PC-3 (cell line): ENCODE data around the gene CHAF1B. TPM values are rescaled to one million over a fixed set of nuclear protein-coding genes. Genes with fewer than 3 reads are reported as not detected.
A peak's percentile ranks its signal among the peaks of the same experiment; 100 is the strongest.

Experiments
- ATAC-seq: fragments of 200-7000 bp; cut with Tn5 transposase; 2 replicates; pipeline ENCODE4 v1.9.1; 2020; ENCODE audit warnings: mild to moderate bottlenecking, moderate library complexity
- BruUV-seq: library from RNA; stranded (reverse); fragments of 400-500 nt; replicated peaks from 2 replicates; lab custom pipeline; 2021; lab: Mats Ljungman, UMichigan
- CTCF ChIA-PET: fragments of 300-600 bp; sonication (Branson Sonifier 250); formaldehyde crosslinking; loops from one replicate; lab custom pipeline; 2022; ENCODE audit warnings: antibody characterized with exemption; lab: Charles Lee
- POLR2A ChIA-PET: fragments of 300-600 bp; sonication (Branson Sonifier 250); formaldehyde crosslinking; loops from one replicate; lab custom pipeline; 2022; ENCODE audit warnings: antibody characterized with exemption; ENCODE audit not compliant: unreplicated experiment; lab: Charles Lee
- DNase-seq: peaks from one replicate; pipeline ENCODE4 v3.0.0-alpha.2; 2015
- H2AFZ ChIP-seq: fragments of 300-600 bp; sonication (generic); 2 replicates; pipeline ENCODE4 v1.6.0; 2016; ENCODE audit warnings: antibody characterized with exemption, low read length
- H3F3A ChIP-seq: fragments of 300-600 bp; sonication (generic); one replicate; pipeline ENCODE4 v1.6.0; 2017; ENCODE audit warnings: antibody characterized with exemption, low read length, control low read depth, mild to moderate bottlenecking; ENCODE audit not compliant: unreplicated experiment
- H3K27ac ChIP-seq: fragments of 300-600 bp; sonication (generic); 2 replicates; pipeline ENCODE4 v1.5.1; 2016; ENCODE audit warnings: mild to moderate bottlenecking, low read length
- H3K27me3 ChIP-seq: fragments of 300-600 bp; sonication (generic); 2 replicates; pipeline ENCODE4 v1.6.1; 2016; ENCODE audit warnings: low read length, mixed read lengths
- H3K36me3 ChIP-seq: fragments of 300-600 bp; sonication (generic); 2 replicates; pipeline ENCODE4 v1.6.1; 2016; ENCODE audit warnings: low read depth, mixed run types, low read length, mixed read lengths
- H3K4me1 ChIP-seq: fragments of 300-600 bp; sonication (generic); 2 replicates; pipeline ENCODE4 v1.5.1; 2016; ENCODE audit warnings: low read length; ENCODE audit not compliant: insufficient read depth
- H3K4me2 ChIP-seq: fragments of 300-600 bp; sonication (generic); 2 replicates; pipeline ENCODE4 v1.6.0; 2016; ENCODE audit warnings: low read length
- H3K4me3 ChIP-seq: fragments of 300-600 bp; sonication (generic); 2 replicates; pipeline ENCODE4 v1.5.1; 2016; ENCODE audit warnings: mild to moderate bottlenecking, low read length, mixed read lengths
- H3K79me2 ChIP-seq: fragments of 300-600 bp; sonication (generic); 2 replicates; pipeline ENCODE4 v1.6.1; 2017; ENCODE audit warnings: low read length, mixed read lengths
- H3K9ac ChIP-seq: fragments of 300-600 bp; sonication (generic); 2 replicates; pipeline ENCODE4 v1.6.0; 2016; ENCODE audit warnings: mild to moderate bottlenecking, low read length
- H3K9me2 ChIP-seq: fragments of 300-600 bp; sonication (generic); replicated peaks from 2 replicates; pipeline ENCODE4 v1.6.1; 2016; ENCODE audit warnings: mixed run types, low read length, mixed read lengths
- H3K9me3 ChIP-seq: fragments of 300-600 bp; sonication (generic); 2 replicates; pipeline ENCODE4 v1.6.1; 2016; ENCODE audit warnings: low read length, mixed read lengths
- H4K20me1 ChIP-seq: fragments of 300-600 bp; sonication (generic); 2 replicates; pipeline ENCODE4 v1.6.1; 2016; ENCODE audit warnings: low read length, mixed read lengths
- CTCF ChIP-seq: fragments of 300-600 bp; sonication (generic); conservative IDR thresholded peaks from 2 replicates; pipeline ENCODE4 v1.5.1; 2017; ENCODE audit warnings: antibody characterized with exemption, low read depth, mild to moderate bottlenecking, low read length
- EZH2 ChIP-seq: fragments of 300-600 bp; sonication (generic); IDR thresholded peaks from one replicate; pipeline ENCODE4 v1.6.1; 2017; ENCODE audit warnings: antibody characterized with exemption, mild to moderate bottlenecking, low read length; ENCODE audit not compliant: unreplicated experiment
- EZH2phosphoT487 ChIP-seq: fragments of 300-600 bp; sonication (generic); IDR thresholded peaks from 2 replicates; pipeline ENCODE4 v1.6.1; 2018; ENCODE audit warnings: mild to moderate bottlenecking, antibody characterized with exemption, low read length, borderline replicate concordance
- intact Hi-C: fragments of 100-400 bp; cut with micrococcal nuclease; formaldehyde crosslinking; loops from 2 replicates; pipeline ENCODE4 v1.9.0; 2023
- total RNA-seq: library from RNA; depleted of rRNA; stranded (reverse); fragments of >200 nt; gene quantifications from 2 replicates; pipeline ENCODE4 v1.2.3, GENCODE V29; 2014

CHAF1B gene
- total RNA-seq, 1 experiment from 2014 or later, result 19.0 TPM

DNA sequence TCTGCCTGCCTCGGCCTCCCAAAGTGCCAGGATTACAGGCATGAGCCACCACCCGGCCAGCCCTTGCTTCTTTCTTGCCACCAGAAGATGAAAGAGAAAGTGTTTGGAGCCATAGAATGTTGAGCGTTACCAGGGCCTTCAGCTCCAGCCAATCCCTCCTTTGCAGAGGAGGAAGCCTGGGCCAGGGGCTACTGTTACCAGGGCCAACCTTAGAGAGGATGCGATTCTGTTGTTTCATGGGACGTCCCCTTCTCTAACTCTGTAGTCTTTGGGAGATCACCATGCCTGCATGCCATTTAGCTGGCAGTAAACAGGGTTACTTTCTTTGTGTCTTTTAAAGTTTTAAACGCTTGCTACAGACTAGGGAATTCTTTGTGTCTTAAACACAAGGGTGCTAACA, 49.0 kb downstream of the CHAF1B start:
- Histone ChIP-seq H3K9ac (no peak overlapping the region), H3F3A (no peaks in the 10 kb centered on the region), H3K36me3 (no peaks in the 10 kb centered on the region), H3K4me2 (no peak overlapping the region), H3K9me3 (no peaks in the 10 kb centered on the region), H3K9me2 (no peaks in the 10 kb centered on the region), H3K27ac (no peak overlapping the region), H3K4me1 (peaks cover 40% of the 10 kb centered on the region), H4K20me1 (no peaks in the 10 kb centered on the region), H2AFZ (no peak overlapping the region), H3K4me3 (no peak overlapping the region), H3K27me3 (no peaks in the 10 kb centered on the region), H3K79me2 (peaks cover 34% of the 10 kb centered on the region)
- ChIA-PET POLR2A (no interaction called here), CTCF (no interaction called here)
- TF ChIP-seq CTCF (no peak), EZH2 (no peak), EZH2phosphoT487 (no peak)
- intact Hi-C loops, result no loop called here
- no TSS peak for BruUV-seq
- ATAC-seq (no peak), DNase-seq (no peak)

DNA sequence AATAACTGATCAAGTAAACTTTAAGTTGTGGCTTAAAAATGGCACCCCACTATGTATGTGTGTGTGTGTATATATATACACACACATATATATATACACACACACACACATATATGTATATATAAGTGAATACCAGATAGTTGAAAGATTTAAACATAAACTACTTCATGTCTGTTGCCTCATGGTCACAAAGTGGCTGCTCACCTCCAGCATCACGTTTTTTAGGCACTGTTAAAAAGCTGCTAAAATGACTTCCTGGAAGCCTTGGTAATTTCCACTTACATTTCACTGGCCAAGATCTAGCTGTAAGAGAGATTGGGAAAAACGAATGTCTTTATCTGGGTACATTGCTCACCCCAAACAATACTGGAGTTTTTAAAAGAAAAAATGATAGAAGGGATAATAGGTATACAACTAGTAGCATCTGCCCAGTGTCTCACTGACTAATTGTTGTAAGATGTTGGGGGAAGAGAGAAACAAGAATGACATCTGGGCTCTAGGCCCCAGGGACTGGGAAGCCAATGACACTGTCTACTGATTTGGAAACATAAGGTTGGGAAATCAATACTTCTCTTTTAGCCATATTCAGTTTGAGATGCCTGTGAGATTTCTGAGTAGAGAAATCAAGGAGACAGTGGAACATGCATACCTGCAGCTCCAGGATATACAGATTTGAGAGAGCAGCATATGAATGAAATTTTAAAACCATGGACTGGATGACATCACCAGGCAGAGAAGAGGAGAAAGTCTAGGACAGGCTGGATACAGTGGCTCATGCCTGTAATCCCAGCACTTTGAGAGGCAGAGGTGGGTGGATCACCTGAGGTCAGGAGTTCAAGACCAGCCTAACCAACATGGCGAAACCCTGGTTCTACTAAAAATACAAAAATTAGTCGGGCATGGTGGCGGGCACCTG, 51.9 kb downstream of the CHAF1B start:
- CTCF ChIA-PET, result no interaction called here

More for the DNA sequence above, 51.9 kb downstream of the CHAF1B start:
- Histone ChIP-seq H3K9me2 (no peaks in the 10 kb centered on the region), H3F3A (no peaks in the 10 kb centered on the region), H3K4me1 (peaks cover 22% of the 10 kb centered on the region), H3K9me3 (no peaks in the 10 kb centered on the region), H4K20me1 (no peaks in the 10 kb centered on the region), H3K4me3 (no peak overlapping the region), H3K27ac (peak overlapping the region; percentile 46), H3K79me2 (peaks cover 18% of the 10 kb centered on the region), H3K4me2 (peak overlapping the region; percentile 21; the same call in 1 of the 2 replicates), H3K27me3 (no peaks in the 10 kb centered on the region), H3K9ac (no peak overlapping the region), H3K36me3 (no peaks in the 10 kb centered on the region), H2AFZ (no peak overlapping the region)
- no TSS peak for BruUV-seq
- TF ChIP-seq EZH2 (no peak), CTCF (no peak), EZH2phosphoT487 (no peak)
- DNase-seq (no peak), ATAC-seq (peak; percentile 53)
- intact Hi-C loops, result no loop called here
- POLR2A ChIA-PET, result no interaction called here
